OCI-LY1 (cell line): ENCODE results near the gene HEMGN.

Experiments
- EZH2 ChIP-seq: fragments of 200-600 bp; sonication (generic), shearing (Covaris generic); IDR thresholded peaks from 2 replicates; pipeline ENCODE4 v1.8.0; 2017; ENCODE audit warnings: borderline replicate concordance, mixed run types, mild to moderate bottlenecking, antibody characterized with exemption, low read length, moderate library complexity, mixed read lengths
- TF ChIP-seq, protein P1 (sequence below): fragments of 200-600 bp; sonication (generic), shearing (Covaris generic); IDR thresholded peaks from 2 replicates; pipeline ENCODE4 v1.5.1; 2017; ENCODE audit warnings: mild to moderate bottlenecking, antibody characterized with exemption, low read length, moderate library complexity, mixed read lengths

GRCh38 chr9:97910357-97910756 lies 27.6 kb downstream of the HEMGN start:
- no peak for TF ChIP-seq EZH2
- TF ChIP-seq, protein P1, sequence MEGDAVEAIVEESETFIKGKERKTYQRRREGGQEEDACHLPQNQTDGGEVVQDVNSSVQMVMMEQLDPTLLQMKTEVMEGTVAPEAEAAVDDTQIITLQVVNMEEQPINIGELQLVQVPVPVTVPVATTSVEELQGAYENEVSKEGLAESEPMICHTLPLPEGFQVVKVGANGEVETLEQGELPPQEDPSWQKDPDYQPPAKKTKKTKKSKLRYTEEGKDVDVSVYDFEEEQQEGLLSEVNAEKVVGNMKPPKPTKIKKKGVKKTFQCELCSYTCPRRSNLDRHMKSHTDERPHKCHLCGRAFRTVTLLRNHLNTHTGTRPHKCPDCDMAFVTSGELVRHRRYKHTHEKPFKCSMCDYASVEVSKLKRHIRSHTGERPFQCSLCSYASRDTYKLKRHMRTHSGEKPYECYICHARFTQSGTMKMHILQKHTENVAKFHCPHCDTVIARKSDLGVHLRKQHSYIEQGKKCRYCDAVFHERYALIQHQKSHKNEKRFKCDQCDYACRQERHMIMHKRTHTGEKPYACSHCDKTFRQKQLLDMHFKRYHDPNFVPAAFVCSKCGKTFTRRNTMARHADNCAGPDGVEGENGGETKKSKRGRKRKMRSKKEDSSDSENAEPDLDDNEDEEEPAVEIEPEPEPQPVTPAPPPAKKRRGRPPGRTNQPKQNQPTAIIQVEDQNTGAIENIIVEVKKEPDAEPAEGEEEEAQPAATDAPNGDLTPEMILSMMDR: no peak
